VCaP (cell line): ENCODE measurements around the gene RAB8A.
"Not testable (repeated sequence)": the region's sequence is repeated elsewhere in the genome, so short reads cannot be mapped to it uniquely, and the experiment has no call there.

Experiments
- H3K27ac ChIP-seq: fragments of 450-650 bp; 2 replicates; pipeline ENCODE4 v1.5.1; 2017
- CTCF ChIP-seq: fragments of 450-650 bp; conservative IDR thresholded peaks from 2 replicates; pipeline ENCODE4 v1.5.1; 2017; ENCODE audit warnings: mild to moderate bottlenecking, moderate library complexity

RAB8A gene

GRCh38 chr19:16170134-16170533 is 58.4 kb downstream of the RAB8A start:
- no peak for TF ChIP-seq CTCF
- H3K27ac ChIP-seq = no peak overlapping the region

- no peak for TF ChIP-seq CTCF
- H3K27ac ChIP-seq = no peak overlapping the region
Observed at GRCh38 chr19:16175954-16176353, 64.3 kb downstream of the RAB8A start.

GRCh38 chr19:16178866-16179265 is 67.2 kb downstream of the RAB8A start:
- H3K27ac ChIP-seq = not testable (repeated sequence)

- no peak for TF ChIP-seq CTCF
- H3K27ac ChIP-seq = no peak overlapping the region
Observed at GRCh38 chr19:16180611-16181010, 68.9 kb downstream of the RAB8A start.
